ENCODE data around the gene MRPS22. TPM values are rescaled to one million over a fixed set of nuclear protein-coding genes. Genes with fewer than 3 reads are reported as not detected.

Gene MRPS22
- total RNA-seq, 1 experiment from 2014 or later = 45.7 TPM

GRCh38 chr3:139297588-139298311 is 46.1 kb upstream of the MRPS22 start:
- H2BK12ac ChIP-seq (ENCODE audit: insufficient read length, low read depth, low read length) = no peak overlapping the region
- no peak overlapping the region for H4K8ac ChIP-seq (replicated peaks; ENCODE audit: insufficient read length, low read depth, low read length)
- no CpG with 5 or more reads among the region's 6 CpGs for WGBS (ENCODE audit: extremely low coverage, insufficient read length, low lambda C conversion rate)
- no peak overlapping the region for H2BK5ac ChIP-seq (ENCODE audit: insufficient read length, low read length)
- H3K4me3 Mint-ChIP-seq = no peak overlapping the region
- no peak overlapping the region for H3K56ac ChIP-seq (ENCODE audit: insufficient read length, low read depth, low read length)
- no peaks in the 10 kb centered on the region for H3K27me3 ChIP-seq (ENCODE audit: insufficient read depth, low read length)
- no peaks in the 10 kb centered on the region for H3K79me2 ChIP-seq (ENCODE audit: insufficient read depth, low read length)
- H4K20me1 ChIP-seq (ENCODE audit: control insufficient read depth, insufficient read depth, insufficient read length) = no peaks in the 10 kb centered on the region
- H3K4me2 ChIP-seq (ENCODE audit: insufficient read depth, insufficient read length, low read length) = no peak overlapping the region
- H3K4me1 ChIP-seq (ENCODE audit: insufficient read depth, low read length) = no peaks in the 10 kb centered on the region
- H2AK5ac ChIP-seq (ENCODE audit: insufficient read length, low read length) = no peak overlapping the region
- H3K9me3 ChIP-seq (ENCODE audit: control insufficient read depth, low read depth, low read length) = no peaks in the 10 kb centered on the region
- H3K14ac ChIP-seq (ENCODE audit: insufficient read depth, low read length) = no peak overlapping the region
- H3K23ac ChIP-seq (ENCODE audit: insufficient read length, low read depth, low read length) = no peak overlapping the region
- no peak overlapping the region for H3K9ac ChIP-seq (ENCODE audit: extremely low read depth, insufficient read length, low read length)
- no peak overlapping the region for H3K27ac ChIP-seq (ENCODE audit: insufficient read length, low read depth, low read length)
- no peak overlapping the region for H4K91ac ChIP-seq (ENCODE audit: insufficient read length, low read depth, low read length)
- H2BK15ac ChIP-seq (ENCODE audit: low read depth, low read length) = no peak overlapping the region
- no peaks in the 10 kb centered on the region for H3K9me3 Mint-ChIP-seq
- no peak for DNase-seq
- H3K4me1 Mint-ChIP-seq = peaks cover 2 to 8% of the 10 kb centered on the region in 2 experiments; a peak in 2 of 4 replicates
- 0 out of 7 replicates have a peak, but pooled peaks cover 0 to 2% (median 0%) of the 10 kb centered on the region in 3 experiments for H3K36me3 Mint-ChIP-seq (ENCODE audit: insufficient read depth in 1 of 3, low read depth in 3 of 3)
- no peaks in the 10 kb centered on the region for H3K79me1 ChIP-seq (ENCODE audit: insufficient read depth, low read depth, low read length, poor library complexity, severe bottlenecking)
- no peak overlapping the region for H3T11ph ChIP-seq (ENCODE audit: low read length)
- H4K5ac ChIP-seq (ENCODE audit: insufficient read length, low read depth, low read length) = no peak overlapping the region
- no peak overlapping the region for H2BK20ac ChIP-seq (ENCODE audit: low read depth, low read length, poor library complexity, severe bottlenecking)
- TF ChIP-seq, protein P1, sequence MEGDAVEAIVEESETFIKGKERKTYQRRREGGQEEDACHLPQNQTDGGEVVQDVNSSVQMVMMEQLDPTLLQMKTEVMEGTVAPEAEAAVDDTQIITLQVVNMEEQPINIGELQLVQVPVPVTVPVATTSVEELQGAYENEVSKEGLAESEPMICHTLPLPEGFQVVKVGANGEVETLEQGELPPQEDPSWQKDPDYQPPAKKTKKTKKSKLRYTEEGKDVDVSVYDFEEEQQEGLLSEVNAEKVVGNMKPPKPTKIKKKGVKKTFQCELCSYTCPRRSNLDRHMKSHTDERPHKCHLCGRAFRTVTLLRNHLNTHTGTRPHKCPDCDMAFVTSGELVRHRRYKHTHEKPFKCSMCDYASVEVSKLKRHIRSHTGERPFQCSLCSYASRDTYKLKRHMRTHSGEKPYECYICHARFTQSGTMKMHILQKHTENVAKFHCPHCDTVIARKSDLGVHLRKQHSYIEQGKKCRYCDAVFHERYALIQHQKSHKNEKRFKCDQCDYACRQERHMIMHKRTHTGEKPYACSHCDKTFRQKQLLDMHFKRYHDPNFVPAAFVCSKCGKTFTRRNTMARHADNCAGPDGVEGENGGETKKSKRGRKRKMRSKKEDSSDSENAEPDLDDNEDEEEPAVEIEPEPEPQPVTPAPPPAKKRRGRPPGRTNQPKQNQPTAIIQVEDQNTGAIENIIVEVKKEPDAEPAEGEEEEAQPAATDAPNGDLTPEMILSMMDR (conservative IDR thresholded peaks at IDR 0.05) = no peak
- no peak overlapping the region for H2AFZ ChIP-seq (ENCODE audit: low read length)
- no peak overlapping the region for H3K27ac Mint-ChIP-seq
- peaks cover 8% of the 10 kb centered on the region for H3K27me3 Mint-ChIP-seq (ENCODE audit: low read depth)
- no peak overlapping the region for H2BK120ac ChIP-seq (ENCODE audit: low read depth, low read length, poor library complexity, severe bottlenecking)
- no peaks in the 10 kb centered on the region for H3K23me2 ChIP-seq (ENCODE audit: insufficient read length, low read depth, low read length, poor library complexity, severe bottlenecking)
- H3K4ac ChIP-seq (ENCODE audit: low read depth, low read length) = no peak overlapping the region
- no peak overlapping the region for H3K18ac ChIP-seq (ENCODE audit: insufficient read length, low read depth, low read length)

Measured in H9 (cell line).